Glomerular endothelial cell (primary cell): Measurements from ENCODE around the gene CNKSR3. TPM values are rescaled to one million over a fixed set of nuclear protein-coding genes. Genes with fewer than 3 reads are reported as not detected.

ENCODE experiments used
- DNase-seq: peaks from one replicate; pipeline ENCODE4 v3.0.0-alpha.2; 2011; ENCODE audit warnings: low read depth, low spot score; ENCODE audit errors: extremely low read depth
- total RNA-seq: library from RNA; depleted of rRNA; stranded (reverse); fragments of >200 nt; gene quantifications from 2 replicates; pipeline ENCODE4 v1.2.3, GENCODE V29; 2015

CNKSR3 gene
- total RNA-seq, 1 donor from 2014 or later, result 13.3 TPM

DNA sequence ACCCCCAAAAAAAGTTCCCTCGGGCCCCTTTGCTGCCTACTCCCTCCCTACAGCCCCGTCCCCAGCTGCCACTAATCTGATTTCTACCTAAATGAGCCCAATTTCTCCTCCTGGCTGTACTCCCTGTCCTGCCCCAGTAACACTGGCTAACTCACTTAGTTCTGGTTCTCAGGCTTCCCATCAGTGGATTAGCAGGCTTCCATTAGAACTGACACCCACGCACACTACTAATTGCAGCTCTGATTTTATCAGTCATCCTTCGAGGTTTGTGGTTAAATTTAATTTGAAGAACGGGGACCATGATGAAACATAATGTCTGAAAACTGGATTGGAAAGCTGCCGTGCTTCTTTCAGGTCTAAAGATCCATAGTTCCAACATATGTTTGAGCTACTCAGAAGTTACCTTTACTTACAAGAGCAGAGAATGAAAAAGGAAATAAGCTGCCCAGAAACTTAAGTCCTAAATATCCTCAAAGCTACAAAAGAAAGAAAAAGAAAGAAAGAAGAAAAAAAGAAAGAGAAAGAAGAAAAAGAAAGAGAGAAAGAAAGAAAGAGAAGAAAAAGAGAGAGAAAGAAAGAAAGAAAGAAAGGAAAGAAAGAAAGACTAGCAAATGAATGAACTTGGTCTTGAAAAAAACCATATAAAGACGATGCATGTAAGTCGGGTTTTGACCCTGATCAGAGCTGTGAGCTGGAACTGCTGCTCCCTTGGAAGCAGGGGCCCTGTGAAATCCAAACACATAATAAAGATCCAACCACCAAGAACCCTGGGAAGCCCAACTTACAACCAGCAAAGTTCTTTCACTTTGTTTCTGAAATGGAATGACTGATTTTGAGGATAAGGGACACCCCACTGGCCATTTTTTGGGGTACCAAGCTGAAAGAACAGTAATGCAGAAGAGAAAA is 51.7 kb downstream of the CNKSR3 start:
- no peak for DNase-seq

GRCh38 chr6:154457881-154458284 is 52.6 kb downstream of the CNKSR3 start:
- no peak for DNase-seq

GRCh38 chr6:154457046-154457713 is 53.3 kb downstream of the CNKSR3 start:
- no peak for DNase-seq

DNA sequence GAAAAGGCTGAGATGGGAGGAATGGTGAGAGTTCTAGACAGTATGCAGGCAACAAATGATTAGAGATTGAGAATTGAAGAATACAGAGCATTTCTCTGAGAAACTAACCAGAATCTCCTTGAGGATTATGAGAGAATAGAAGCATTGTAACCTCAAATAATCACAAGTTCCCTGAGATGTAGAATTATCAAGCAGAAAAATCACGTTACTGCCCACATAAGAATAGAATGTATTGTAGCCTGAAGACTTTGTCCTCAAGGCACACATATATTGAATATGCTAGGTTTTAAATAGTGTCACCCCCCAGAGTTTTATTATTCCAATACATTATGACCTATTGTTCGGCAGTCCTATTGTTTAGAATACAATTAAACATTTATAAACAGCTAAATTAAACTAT is 57.2 kb downstream of the CNKSR3 start:
- DNase-seq, result no peak

GRCh38 chr6:154450498-154450897 is 60.0 kb downstream of the CNKSR3 start:
- DNase-seq, result no peak

- peak; percentile 47 for DNase-seq
Measured at GRCh38 chr6:154448448-154449096, 61.9 kb downstream of the CNKSR3 start.

- peak; percentile 88 for DNase-seq
Measured at GRCh38 chr6:154447954-154448353, 62.5 kb downstream of the CNKSR3 start.

DNA sequence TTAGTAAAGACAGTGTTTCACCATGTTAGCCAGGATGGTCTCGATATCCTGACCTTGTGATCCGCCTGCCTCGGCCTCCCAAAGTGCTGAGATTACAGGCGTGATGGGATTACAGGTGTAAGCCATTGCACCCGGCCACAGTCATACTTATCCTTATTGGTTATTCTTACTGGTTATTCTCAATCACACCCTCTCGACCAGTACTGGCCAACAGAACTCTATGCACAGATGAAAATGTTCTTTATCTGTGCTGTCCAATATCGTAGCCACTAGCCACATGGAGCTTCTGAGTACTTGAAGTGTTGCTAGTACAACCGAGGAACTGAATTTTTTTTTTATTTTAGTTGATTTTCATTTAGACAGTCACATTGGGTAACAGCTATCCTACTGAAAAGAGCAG is 63.5 kb downstream of the CNKSR3 start:
- no peak for DNase-seq

- no peak for DNase-seq
Measured at GRCh38 chr6:154445417-154445816, 65.1 kb downstream of the CNKSR3 start.

DNA sequence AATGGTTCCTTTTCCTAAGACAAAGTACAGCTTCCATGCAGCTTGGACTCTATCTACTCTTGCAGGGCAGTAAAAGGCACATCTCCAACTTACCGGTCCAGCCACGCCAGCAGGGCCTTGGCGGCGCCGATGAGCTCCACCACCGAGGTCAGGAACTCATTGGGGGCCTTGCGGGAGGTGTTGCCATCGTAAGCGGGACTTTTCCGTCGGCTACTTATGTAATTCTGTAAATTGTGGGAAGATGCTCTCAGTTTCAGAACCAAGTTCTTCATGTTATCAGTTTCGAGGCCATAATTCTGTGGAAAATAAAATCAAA is 68.5 kb downstream of the CNKSR3 start:
- DNase-seq, result no peak

DNA sequence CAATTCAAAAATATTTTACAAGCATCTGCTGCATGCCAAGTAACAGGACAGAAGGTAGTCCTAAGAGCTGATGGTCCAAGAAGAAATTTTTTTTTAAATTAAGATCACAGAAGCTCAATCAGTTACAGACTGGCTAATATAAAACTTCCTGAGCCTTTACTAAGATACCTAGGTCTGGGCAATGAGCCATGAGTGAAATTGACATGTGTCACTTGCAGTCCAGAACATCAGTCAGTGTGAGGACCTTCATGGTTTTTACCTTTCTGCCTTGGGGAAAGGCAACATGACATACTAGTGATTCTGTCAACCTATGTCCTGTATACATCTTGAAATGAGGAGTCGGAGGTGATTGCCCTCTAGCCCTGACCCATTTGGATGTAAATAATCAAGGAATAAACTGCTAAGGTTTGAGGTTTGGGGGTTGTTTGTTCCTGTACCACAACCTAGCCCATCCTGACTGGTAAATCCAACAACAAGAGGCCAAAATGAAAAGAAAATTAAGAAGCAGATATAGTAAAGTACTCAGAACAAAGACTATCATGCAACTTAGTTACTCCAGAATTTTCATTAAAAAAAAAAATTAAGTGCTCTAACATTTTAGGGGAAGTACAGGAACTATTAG is 70.0 kb downstream of the CNKSR3 start:
- DNase-seq, result no peak

- no peak for DNase-seq
Measured at GRCh38 chr6:154440022-154440421, 70.5 kb downstream of the CNKSR3 start.

- DNase-seq, result no peak
Measured at GRCh38 chr6:154438882-154439415, 71.5 kb downstream of the CNKSR3 start.

DNA sequence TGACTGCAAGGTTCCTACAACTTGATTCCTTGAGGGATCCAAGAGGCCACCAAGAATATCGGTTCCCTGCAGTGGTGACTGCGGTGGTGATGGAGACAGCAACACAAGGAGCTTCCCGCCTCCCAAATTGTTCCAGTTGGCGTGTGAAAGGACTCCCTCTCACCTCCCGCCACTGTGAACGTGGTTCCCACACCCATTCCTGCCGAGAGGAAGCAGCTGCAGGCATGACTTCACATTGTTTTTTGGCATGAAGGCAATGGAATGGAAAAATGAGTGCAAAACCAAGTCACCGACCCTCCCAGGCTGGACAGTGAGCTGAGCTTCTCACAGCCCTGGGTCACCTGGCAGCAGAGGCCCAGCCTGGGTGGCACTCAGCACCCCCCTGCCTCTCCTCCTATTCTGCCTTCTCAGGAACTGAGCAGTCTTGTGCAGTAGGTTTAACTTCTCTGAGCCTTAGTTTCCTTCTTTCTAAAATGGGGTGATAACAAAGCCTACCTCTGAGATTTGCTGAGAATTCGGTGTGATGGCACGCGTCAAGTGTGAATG is 75.0 kb downstream of the CNKSR3 start:
- no peak for DNase-seq

DNA sequence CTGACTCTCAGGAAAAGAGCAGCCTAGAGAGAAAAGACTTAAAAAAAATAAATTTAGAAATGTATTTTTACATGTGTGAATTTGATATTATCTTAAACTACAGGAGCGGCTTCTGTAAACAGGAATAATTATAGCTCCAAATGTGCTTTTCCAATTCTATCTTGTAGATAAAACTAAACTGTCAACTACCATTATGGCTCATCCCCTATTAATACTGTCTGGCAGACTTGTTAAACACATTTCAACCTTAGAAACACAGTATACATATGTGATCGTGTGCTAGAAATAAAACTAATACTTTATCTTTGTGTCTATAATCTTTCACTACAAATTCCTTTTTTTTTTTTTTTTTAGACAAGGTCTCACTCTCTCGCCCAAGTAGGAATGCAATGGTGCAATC is 75.8 kb downstream of the CNKSR3 start:
- DNase-seq, result no peak

DNA sequence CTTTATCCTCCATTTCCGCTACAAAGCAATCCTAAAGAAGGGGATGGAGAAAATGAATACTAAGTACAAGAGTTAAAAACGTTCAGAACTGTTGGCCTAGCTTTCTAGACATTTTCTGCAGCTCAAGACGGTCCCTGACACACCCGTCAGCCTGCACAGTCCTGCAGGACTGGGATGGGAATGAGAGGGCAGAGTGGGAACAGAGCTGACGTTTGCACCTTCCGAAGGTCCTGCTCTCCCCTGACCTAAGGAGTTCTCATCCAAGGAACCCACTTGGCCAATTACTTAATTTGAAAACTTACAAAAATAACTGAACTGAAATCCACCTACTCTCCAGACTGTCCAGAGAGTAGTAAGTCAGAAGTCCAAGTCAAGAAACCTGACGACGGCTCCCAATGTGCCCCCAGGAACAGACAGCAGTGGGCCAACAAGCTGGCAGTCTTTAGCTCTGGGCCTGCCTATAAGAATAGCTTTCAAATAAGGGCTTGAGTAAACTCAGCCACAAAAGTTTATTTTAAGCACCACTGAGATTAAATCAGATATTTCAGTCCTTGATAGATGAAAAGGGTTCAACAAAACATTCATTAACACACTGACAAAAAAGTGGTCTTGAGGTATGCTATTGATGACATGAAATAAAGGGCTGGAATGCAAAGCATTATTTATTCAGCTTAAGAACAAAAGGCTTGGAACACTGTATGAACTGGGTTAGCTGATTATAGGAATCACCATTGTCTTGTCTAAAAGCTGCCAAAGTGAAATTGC is 76.8 kb downstream of the CNKSR3 start:
- no peak for DNase-seq

GRCh38 chr6:154432533-154433476 is 77.7 kb downstream of the CNKSR3 start:
- DNase-seq, result no peak

DNA sequence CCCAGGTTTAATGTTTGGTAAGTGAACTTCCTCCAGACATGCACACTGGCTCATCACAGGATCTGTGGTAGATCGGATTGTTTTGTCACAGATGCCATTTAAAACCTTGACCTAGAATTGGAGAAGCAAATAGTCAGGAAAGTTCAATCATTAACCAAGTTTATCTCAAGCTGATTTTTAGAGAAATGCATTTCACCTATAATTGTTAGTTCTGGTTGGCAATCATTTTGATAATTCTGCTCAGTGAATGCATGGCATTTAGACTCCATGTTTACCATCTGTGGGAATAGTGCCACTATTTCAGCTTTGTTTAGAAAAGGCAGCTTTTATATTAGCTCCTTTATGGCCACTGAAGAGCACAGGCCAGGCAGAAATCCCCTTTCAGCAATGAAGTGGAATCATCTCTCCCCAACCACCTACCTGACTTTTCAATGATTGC is 80.0 kb downstream of the CNKSR3 start:
- DNase-seq, result no peak

DNA sequence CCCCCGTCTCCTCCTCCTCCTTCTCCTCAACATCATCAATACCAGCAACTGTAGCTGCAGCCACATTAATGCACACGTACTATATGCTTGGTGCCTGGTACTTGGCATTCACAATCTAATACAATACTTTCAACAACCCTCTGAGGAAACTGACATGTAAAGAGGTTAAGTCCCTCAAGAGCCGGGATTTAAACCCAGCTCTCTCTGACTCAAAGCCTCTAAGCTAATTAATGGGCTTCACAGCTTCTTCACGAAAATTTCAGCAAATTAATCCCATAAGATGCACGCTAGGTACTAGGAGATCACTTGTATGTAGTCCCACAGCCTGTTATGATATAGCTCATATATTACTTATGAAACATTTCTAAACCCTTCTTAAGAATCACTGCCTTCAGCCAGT is 80.8 kb downstream of the CNKSR3 start:
- DNase-seq, result no peak
